Parathyroid adenoma (tissue), 2 donors: Measurements from ENCODE around the gene LRRC4C.

ENCODE experiments used
- H2AFZ ChIP-seq: fragments of 300-600 bp; sonication (generic); one replicate; pipeline ENCODE4 v1.7.0; 2017; ENCODE audit warnings: antibody characterized with exemption, mild to moderate bottlenecking
- H3K27ac ChIP-seq: fragments of 300-600 bp; sonication (generic); one replicate; pipeline ENCODE4 v1.7.0; 2017
- H3K27me3 ChIP-seq: fragments of 300-600 bp; sonication (generic); one replicate; pipeline ENCODE4 v1.7.0; 2017; ENCODE audit warnings: low read length; ENCODE audit not compliant: control insufficient read depth, insufficient read depth
- H3K36me3 ChIP-seq: fragments of 300-600 bp; sonication (generic); one replicate; pipeline ENCODE4 v1.7.0; 2017; ENCODE audit warnings: low read length; ENCODE audit not compliant: control insufficient read depth, insufficient read depth
- H3K4me1 ChIP-seq: fragments of 300-600 bp; sonication (generic); one replicate; pipeline ENCODE4 v1.7.0; 2017; ENCODE audit warnings: control low read depth
- H3K4me2 ChIP-seq: fragments of 300-600 bp; sonication (generic); one replicate; pipeline ENCODE4 v1.7.0; 2017; ENCODE audit warnings: low read length
- H3K4me3 ChIP-seq: fragments of 300-600 bp; sonication (generic); one replicate; pipeline ENCODE4 v1.7.0; 2017; ENCODE audit warnings: low read depth, low read length
- H3K79me2 ChIP-seq: fragments of 300-600 bp; sonication (generic); one replicate; pipeline ENCODE4 v1.7.0; 2017; ENCODE audit warnings: control low read depth
- H3K9ac ChIP-seq: fragments of 300-600 bp; sonication (generic); one replicate; pipeline ENCODE4 v1.7.0; 2017; ENCODE audit warnings: mild to moderate bottlenecking
- H3K9me3 ChIP-seq: fragments of 300-600 bp; sonication (generic); one replicate; pipeline ENCODE4 v1.7.0; 2017; ENCODE audit warnings: low read length; ENCODE audit not compliant: control insufficient read depth
- CTCF ChIP-seq: fragments of 300-600 bp; sonication (generic); IDR thresholded peaks from one replicate; pipeline ENCODE4 v1.7.0; 2017; ENCODE audit warnings: antibody characterized with exemption, mild to moderate bottlenecking
- donor health status: primary hyperparathyroidism.

LRRC4C gene

GRCh38 chr11:40227730-40228129, 1231.7 kb downstream of the LRRC4C start:
- H3K27me3 ChIP-seq = no peaks in the 10 kb centered on the region

GRCh38 chr11:40226654-40227053, 1232.8 kb downstream of the LRRC4C start:
- no peaks in the 10 kb centered on the region for H3K27me3 ChIP-seq
- no peak overlapping the region for H2AFZ ChIP-seq
- no peak overlapping the region for H3K4me2 ChIP-seq
- no peak overlapping the region for H3K9ac ChIP-seq
- H3K79me2 ChIP-seq = no peaks in the 10 kb centered on the region
- no peak overlapping the region for H3K4me3 ChIP-seq
- H3K27ac ChIP-seq = no peak overlapping the region
- no peaks in the 10 kb centered on the region for H3K36me3 ChIP-seq
- no peaks in the 10 kb centered on the region for H3K4me1 ChIP-seq
- TF ChIP-seq CTCF = no peak
- no peaks in the 10 kb centered on the region for H3K9me3 ChIP-seq

More at GRCh38 chr11:40227730-40228129, 1231.7 kb downstream of the LRRC4C start:
- Histone ChIP-seq H3K27ac (no peak overlapping the region), H3K9ac (no peak overlapping the region), H3K36me3 (no peaks in the 10 kb centered on the region), H2AFZ (no peak overlapping the region), H3K9me3 (no peaks in the 10 kb centered on the region), H3K79me2 (no peaks in the 10 kb centered on the region), H3K4me2 (no peak overlapping the region), H3K4me3 (no peak overlapping the region), H3K4me1 (no peaks in the 10 kb centered on the region)
- no peak for TF ChIP-seq CTCF

- Histone ChIP-seq H3K27ac (no peak overlapping the region), H3K4me3 (no peak overlapping the region), H3K9me3 (no peaks in the 10 kb centered on the region), H3K79me2 (no peaks in the 10 kb centered on the region), H3K4me2 (no peak overlapping the region), H2AFZ (no peak overlapping the region), H3K36me3 (no peaks in the 10 kb centered on the region), H3K27me3 (no peaks in the 10 kb centered on the region), H3K4me1 (no peaks in the 10 kb centered on the region), H3K9ac (no peak overlapping the region)
- no peak for TF ChIP-seq CTCF
Measured at GRCh38 chr11:40223596-40224330, 1235.7 kb downstream of the LRRC4C start.

- H3K9ac ChIP-seq = no peak overlapping the region
- H2AFZ ChIP-seq = no peak overlapping the region
- no peak overlapping the region for H3K4me3 ChIP-seq
- H3K27me3 ChIP-seq = no peaks in the 10 kb centered on the region
- H3K79me2 ChIP-seq = no peaks in the 10 kb centered on the region
- no peaks in the 10 kb centered on the region for H3K9me3 ChIP-seq
- no peak overlapping the region for H3K4me2 ChIP-seq
- H3K27ac ChIP-seq = no peak overlapping the region
- H3K36me3 ChIP-seq = no peaks in the 10 kb centered on the region
- no peak for TF ChIP-seq CTCF
- H3K4me1 ChIP-seq = no peaks in the 10 kb centered on the region
Measured at GRCh38 chr11:40219401-40219800, 1240.1 kb downstream of the LRRC4C start.

GRCh38 chr11:40215556-40215955, 1243.9 kb downstream of the LRRC4C start:
- Histone ChIP-seq H3K27ac (no peak overlapping the region), H3K36me3 (no peaks in the 10 kb centered on the region), H3K9ac (no peak overlapping the region), H3K79me2 (no peaks in the 10 kb centered on the region), H3K4me2 (no peak overlapping the region), H3K9me3 (no peaks in the 10 kb centered on the region), H3K27me3 (no peaks in the 10 kb centered on the region), H3K4me3 (no peak overlapping the region), H2AFZ (no peak overlapping the region), H3K4me1 (no peaks in the 10 kb centered on the region)
- no peak for TF ChIP-seq CTCF
